Activated T-cell treated with anti-CD3 and anti-CD28 coated beads, Interleukin-2, amount 50 U/mL, for 1 hour (primary cell): ENCODE results near the gene SAMD14.

Source experiments
- DNase-seq: peaks from one replicate; pipeline ENCODE4 v3.0.0-alpha.2; 2020

Gene SAMD14

GRCh38 chr17:50111673-50112655, 18.0 kb downstream of the SAMD14 start:
- no peak for DNase-seq

GRCh38 chr17:50110591-50111349, 19.2 kb downstream of the SAMD14 start:
- DNase-seq = no peak

GRCh38 chr17:50109785-50110184, 20.2 kb downstream of the SAMD14 start:
- DNase-seq = no peak

GRCh38 chr17:50109207-50109606, 20.8 kb downstream of the SAMD14 start:
- no peak for DNase-seq

GRCh38 chr17:50108556-50108955, 21.4 kb downstream of the SAMD14 start:
- DNase-seq = no peak

GRCh38 chr17:50107790-50108414, 22.1 kb downstream of the SAMD14 start:
- no peak for DNase-seq

- no peak for DNase-seq
Measured at GRCh38 chr17:50106393-50107131, 23.4 kb downstream of the SAMD14 start.

GRCh38 chr17:50105811-50106210, 24.1 kb downstream of the SAMD14 start:
- no peak for DNase-seq

- DNase-seq = no peak
Measured at GRCh38 chr17:50103941-50104340, 26.0 kb downstream of the SAMD14 start.

GRCh38 chr17:50103252-50103651, 26.7 kb downstream of the SAMD14 start:
- DNase-seq = no peak

GRCh38 chr17:50102164-50102991, 27.6 kb downstream of the SAMD14 start:
- DNase-seq = no peak

GRCh38 chr17:50101346-50102163, 28.4 kb downstream of the SAMD14 start:
- DNase-seq = no peak

- DNase-seq = no peak
Measured at GRCh38 chr17:50100921-50101345, 29.0 kb downstream of the SAMD14 start.

GRCh38 chr17:50100480-50100883, 29.5 kb downstream of the SAMD14 start:
- no peak for DNase-seq

GRCh38 chr17:50099003-50099402, 31.0 kb downstream of the SAMD14 start:
- no peak for DNase-seq

GRCh38 chr17:50098583-50098982, 31.4 kb downstream of the SAMD14 start:
- no peak for DNase-seq

GRCh38 chr17:50097926-50098325, 32.0 kb downstream of the SAMD14 start:
- no peak for DNase-seq

- DNase-seq = no peak
Measured at GRCh38 chr17:50097455-50097854, 32.5 kb downstream of the SAMD14 start.

- DNase-seq = no peak
Measured at GRCh38 chr17:50096758-50097157, 33.2 kb downstream of the SAMD14 start.

- DNase-seq = no peak
Measured at GRCh38 chr17:50096092-50096491, 33.9 kb downstream of the SAMD14 start.

GRCh38 chr17:50095626-50096037, 34.3 kb downstream of the SAMD14 start:
- no peak for DNase-seq
